GM23338 (cell line): Measurements from ENCODE around the gene GSTK1. TPM values are rescaled to one million over a fixed set of nuclear protein-coding genes. Genes with fewer than 3 reads are reported as not detected.

ENCODE experiments used
- ATAC-seq: fragments of 200-7000 bp; cut with Tn5 transposase; 3 replicates; pipeline ENCODE4 v1.9.1; 2020
- DNase-seq: peaks from one replicate; pipeline ENCODE4 v3.0.0-alpha.2; 2015; ENCODE audit warnings: low spot score
- H2AFZ ChIP-seq: fragments of 200-600 bp; sonication (generic); 2 replicates; pipeline ENCODE4 v1.8.0; 2016; ENCODE audit warnings: antibody characterized with exemption, mild to moderate bottlenecking, moderate library complexity
- H3F3A ChIP-seq: fragments of 200-600 bp; sonication (generic); replicated peaks from 2 replicates; pipeline ENCODE4 v1.8.0; 2017; ENCODE audit warnings: antibody characterized with exemption, mixed run types, low read depth
- H3K27ac ChIP-seq: fragments of 200-600 bp; sonication (generic); 2 replicates; pipeline ENCODE4 v1.6.1; 2016; ENCODE audit warnings: low read depth
- H3K27me3 ChIP-seq: fragments of 200-600 bp; sonication (generic); 2 replicates; pipeline ENCODE4 v1.8.0; 2016; ENCODE audit warnings: mild to moderate bottlenecking, mixed run types, moderate library complexity; ENCODE audit not compliant: insufficient read depth
- H3K36me3 ChIP-seq: fragments of 200-600 bp; sonication (generic); 2 replicates; pipeline ENCODE4 v1.8.0; 2016; ENCODE audit warnings: mild to moderate bottlenecking; ENCODE audit not compliant: insufficient read depth
- H3K4me1 ChIP-seq: fragments of 200-600 bp; sonication (generic); 2 replicates; pipeline ENCODE4 v1.8.0; 2016; ENCODE audit warnings: mild to moderate bottlenecking, moderate library complexity; ENCODE audit not compliant: insufficient read depth
- H3K4me2 ChIP-seq: fragments of 200-600 bp; sonication (generic); 2 replicates; pipeline ENCODE4 v1.7.1; 2017; ENCODE audit warnings: mixed run types
- H3K4me3 ChIP-seq: fragments of 200-600 bp; sonication (generic); 2 replicates; pipeline ENCODE4 v1.6.1; 2016; ENCODE audit warnings: mixed run types
- H3K79me2 ChIP-seq: fragments of 200-600 bp; sonication (generic); replicated peaks from 2 replicates; pipeline ENCODE4 v1.8.0; 2017; ENCODE audit warnings: mild to moderate bottlenecking; ENCODE audit not compliant: insufficient read depth
- H3K9me2 ChIP-seq: fragments of 200-600 bp; sonication (generic); 2 replicates; pipeline ENCODE4 v1.8.0; 2017; ENCODE audit not compliant: insufficient read depth
- H4K20me1 ChIP-seq: fragments of 200-600 bp; sonication (generic); replicated peaks from 2 replicates; pipeline ENCODE4 v1.8.0; 2017; ENCODE audit warnings: mild to moderate bottlenecking; ENCODE audit not compliant: insufficient read depth
- H3K27ac Mint-ChIP-seq: 2 replicates; pipeline ENCODE4 v1.8.0; 2020; ENCODE audit warnings: inconsistent platforms, mild to moderate bottlenecking, moderate library complexity, mixed read lengths
- H3K27me3 Mint-ChIP-seq: 3 replicates; pipeline ENCODE4 v1.8.0; 2022; ENCODE audit warnings: low read depth, mild to moderate bottlenecking, moderate library complexity, mixed read lengths, inconsistent platforms; ENCODE audit not compliant: insufficient read depth, poor library complexity
- H3K36me3 Mint-ChIP-seq: 3 replicates; pipeline ENCODE4 v1.8.0; 2021; ENCODE audit warnings: low read depth, mild to moderate bottlenecking, inconsistent platforms, moderate library complexity, mixed read lengths
- H3K4me1 Mint-ChIP-seq: 3 replicates; pipeline ENCODE4 v1.8.0; 2020; ENCODE audit warnings: mild to moderate bottlenecking, inconsistent platforms, mixed read lengths
- H3K4me3 Mint-ChIP-seq: 3 replicates; pipeline ENCODE4 v1.8.0; 2021; ENCODE audit warnings: moderate library complexity, mild to moderate bottlenecking, inconsistent platforms, mixed read lengths
- H3K9me3 Mint-ChIP-seq: 3 replicates; pipeline ENCODE4 v1.8.0; 2020; ENCODE audit warnings: moderate library complexity, mild to moderate bottlenecking, inconsistent platforms, mixed read lengths
- CREB1 ChIP-seq: fragments of 250-450 bp; sonication (Bioruptor Pico); IDR thresholded peaks from 2 replicates; pipeline ENCODE4 v1.5.0; 2020; ENCODE audit warnings: low read depth, mild to moderate bottlenecking, moderate library complexity
- CTCF ChIP-seq, 2 experiments: fragments of 200-600 bp in 1 of 2; sonication (generic) in 1 of 2; conservative IDR thresholded peaks; 2 replicates each; pipeline versions ENCODE4 v1.5.1 to v1.6.1; 2016 to 2017; ENCODE audit warnings: antibody characterized with exemption in 2 of 2, low read depth in 2 of 2, mild to moderate bottlenecking in 2 of 2, moderate library complexity in 1 of 2
- ETS1 ChIP-seq: IDR thresholded peaks from 2 replicates; pipeline ENCODE4 v1.6.1; 2016; ENCODE audit warnings: antibody characterized with exemption
- EZH2 ChIP-seq: fragments of 200-600 bp; sonication (generic); IDR thresholded peaks from one replicate; pipeline ENCODE4 v1.8.0; 2017; ENCODE audit warnings: antibody characterized with exemption, mild to moderate bottlenecking, low read depth; ENCODE audit not compliant: unreplicated experiment
- EZH2phosphoT487 ChIP-seq: fragments of 200-600 bp; sonication (generic); IDR thresholded peaks from one replicate; pipeline ENCODE4 v1.8.1; 2018; ENCODE audit warnings: antibody characterized with exemption; ENCODE audit not compliant: unreplicated experiment
- JUNB ChIP-seq: IDR thresholded peaks from one replicate; pipeline ENCODE4 v1.6.1; 2016; ENCODE audit warnings: antibody characterized with exemption; ENCODE audit not compliant: unreplicated experiment
- POLR2AphosphoS5 ChIP-seq: IDR thresholded peaks from 2 replicates; pipeline ENCODE4 v1.6.1; 2016; ENCODE audit warnings: antibody characterized with exemption, low read depth
- ZNF331 ChIP-seq: fragments of 250-450 bp; sonication (Bioruptor Pico); IDR thresholded peaks from 2 replicates; pipeline ENCODE4 v1.5.0; 2020; ENCODE audit warnings: low read depth, mild to moderate bottlenecking, moderate library complexity
- ZNF462 ChIP-seq: fragments of 250-450 bp; sonication (Bioruptor Pico); IDR thresholded peaks from 2 replicates; pipeline ENCODE4 v1.5.0; 2020; ENCODE audit warnings: mild to moderate bottlenecking, moderate library complexity
- polyA plus RNA-seq: library from polyadenylated mRNA; unstranded; fragments of >200 nt; fragmentation: Nextera tagmentation; extraction: Ambion mirVana; gene quantifications from 2 replicates; pipeline ENCODE4 v1.2.1, GENCODE V29; 2016
- total RNA-seq: library from RNA; depleted of rRNA; stranded (reverse); fragments of >200 nt; shearing (Covaris generic); gene quantifications from 2 replicates; pipeline ENCODE4 v1.2.3, GENCODE V29; 2014

GSTK1 gene
- total and polyA plus RNA-seq, 2 experiments from 2014 or later = 26.4 to 27.5 TPM

GRCh38 chr7:143238289-143238980, 24.8 kb upstream of the GSTK1 start:
- Mint-ChIP-seq H3K27ac (no peak overlapping the region), H3K4me1 (no peaks in the 10 kb centered on the region; the same call in 2 of the 3 replicates), H3K4me3 (no peak overlapping the region), H3K36me3 (no peaks in the 10 kb centered on the region), H3K9me3 (peaks cover 17% of the 10 kb centered on the region), H3K27me3 (peaks cover 5% of the 10 kb centered on the region)
- Histone ChIP-seq H3K4me3 (no peak overlapping the region), H3F3A (no peaks in the 10 kb centered on the region), H3K9me2 (no peaks in the 10 kb centered on the region), H3K27me3 (no peaks in the 10 kb centered on the region), H3K4me1 (no peaks in the 10 kb centered on the region), H3K79me2 (no peaks in the 10 kb centered on the region), H2AFZ (no peak overlapping the region), H3K4me2 (no peak overlapping the region), H3K36me3 (no peaks in the 10 kb centered on the region), H4K20me1 (no peaks in the 10 kb centered on the region), H3K27ac (no peak overlapping the region)
- no peak for ATAC-seq
- DNase-seq = no peak
- TF ChIP-seq EZH2 (no peak), ZNF462 (CRISPR knock-in tag) (no peak), ETS1 (no peak), JUNB (no peak), CTCF (conservative IDR thresholded peaks at IDR 0.05; ENCODE audit: low read depth in 2 of 2) (no peak), EZH2phosphoT487 (no peak), ZNF331 (no peak), CREB1 (CRISPR knock-in tag) (no peak), POLR2AphosphoS5 (no peak)
